Upper lobe of left lung (tissue), 6 donors: ENCODE data around the gene PPP2R2C. TPM values are rescaled to one million over a fixed set of nuclear protein-coding genes. Genes with fewer than 3 reads are reported as not detected.

ENCODE experiments used
- ATAC-seq, 2 donors: fragments of 200-7000 bp; cut with Tn5 transposase; one replicate each; pipeline ENCODE4 v1.9.1; 2022; ENCODE audit warnings: mild to moderate bottlenecking in 2 of 2, moderate library complexity in 2 of 2; ENCODE audit not compliant: low FRiP score in 2 of 2
- DNase-seq, 2 donors: peaks; one replicate each; pipeline ENCODE4 v3.0.0-alpha.2; 2019 to 2020
- H3K27ac ChIP-seq, 4 donors: fragments of 200-600 bp; sonication (generic); one replicate each; pipeline ENCODE4 v1.5.1; 2016 to 2019
- H3K27me3 ChIP-seq, 4 donors: fragments of 200-600 bp; sonication (generic); one replicate each; pipeline ENCODE4 v1.5.1; 2017 to 2019
- H3K36me3 ChIP-seq, 4 donors: fragments of 200-600 bp; sonication (generic); one replicate each; pipeline ENCODE4 v1.5.1; 2016 to 2019
- H3K4me1 ChIP-seq, 4 donors: fragments of 200-600 bp; sonication (generic); one replicate each; pipeline ENCODE4 v1.5.1; 2018 to 2019
- H3K4me3 ChIP-seq, 4 donors: fragments of 200-600 bp; sonication (generic); one replicate each; pipeline ENCODE4 v1.5.1; 2017 to 2019; ENCODE audit warnings: mild to moderate bottlenecking in 2 of 4, moderate library complexity in 1 of 4
- H3K9me3 ChIP-seq, 4 donors: fragments of 200-600 bp; sonication (generic); one replicate each; pipeline ENCODE4 v1.5.1; 2018 to 2019
- EP300 ChIP-seq, 4 donors: sonication (generic); formaldehyde crosslinking; IDR thresholded peaks; one replicate each; pipeline ENCODE4 v1.5.1; 2017; ENCODE audit warnings: antibody characterized with exemption in 4 of 4, control low read depth in 2 of 4
- POLR2A ChIP-seq, 4 donors: fragments of 450-650 bp; IDR thresholded peaks; one replicate each; pipeline ENCODE4 v1.5.1; 2016 to 2017; ENCODE audit warnings: antibody characterized with exemption in 4 of 4, mild to moderate bottlenecking in 2 of 4
- POLR2AphosphoS5 ChIP-seq, 2 donors: sonication (generic); formaldehyde crosslinking; IDR thresholded peaks; one replicate each; pipeline ENCODE4 v1.5.1; 2017; ENCODE audit warnings: antibody characterized with exemption in 2 of 2
- WGBS, 2 donors: methylation state at CpG; one replicate each; pipeline ENCODE4 v1.1.5; 2017 to 2018; 5-methylcytosine and 5-hydroxymethylcytosine counted together
- total RNA-seq, 6 donors: library from RNA; depleted of rRNA in 4 of 6; stranded (reverse); fragments of >200 nt in 4 of 6; gene quantifications; one replicate each; pipeline versions ENCODE4 v1.1.0 to v1.2.1, GENCODE V29; 2016 to 2021
- TF ChIP-seq, protein P1 (sequence below), 6 experiments: fragments of 450-650 bp in 4 of 6; fragments of 200-600 bp in 2 of 6; sonication (generic) in 2 of 6; IDR thresholded peaks; one replicate each; pipeline ENCODE4 v1.5.1; 2016 to 2019; ENCODE audit warnings: antibody characterized with exemption in 6 of 6
- donor health status: DM: no; HTN: no; CAD: no; lungs with moderate emphysema.
- donor health status: DM: no; HTN: yes; CAD: no; lungs with severe emphysema.

Gene PPP2R2C
- total RNA-seq, 6 donors from 2014 or later: 0.09 to 0.17 TPM; not detected in 4

DNA sequence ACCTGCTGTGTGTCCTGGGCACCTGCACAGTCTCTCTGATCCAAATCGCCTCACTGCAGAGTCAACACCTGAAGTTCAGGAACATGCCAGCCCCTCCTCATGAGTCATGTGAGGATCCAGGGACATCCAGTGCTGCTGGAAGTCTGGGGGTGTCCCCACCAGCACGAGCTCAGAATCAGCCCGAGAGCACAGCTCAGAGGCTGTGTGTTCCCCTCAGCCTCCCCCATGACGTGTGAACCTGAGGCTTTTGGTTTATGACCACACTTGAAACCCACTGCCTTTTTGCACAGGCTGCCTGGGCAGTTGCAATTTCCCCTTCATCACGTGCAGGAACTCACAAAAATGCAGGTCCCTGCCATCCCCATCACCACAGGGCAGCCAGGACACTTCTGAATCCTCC lies 47.1 kb downstream of the PPP2R2C start:
- WGBS, 2 donors: 0 to 42% methylated on average over 1 to 5 of the region's 5 CpGs
- no peak overlapping the region for H3K27ac ChIP-seq
- DNase-seq: no peak
- ATAC-seq: no peak
- TF ChIP-seq POLR2AphosphoS5 (IDR thresholded peaks at IDR 0.05): no peak
- TF ChIP-seq, protein P1, sequence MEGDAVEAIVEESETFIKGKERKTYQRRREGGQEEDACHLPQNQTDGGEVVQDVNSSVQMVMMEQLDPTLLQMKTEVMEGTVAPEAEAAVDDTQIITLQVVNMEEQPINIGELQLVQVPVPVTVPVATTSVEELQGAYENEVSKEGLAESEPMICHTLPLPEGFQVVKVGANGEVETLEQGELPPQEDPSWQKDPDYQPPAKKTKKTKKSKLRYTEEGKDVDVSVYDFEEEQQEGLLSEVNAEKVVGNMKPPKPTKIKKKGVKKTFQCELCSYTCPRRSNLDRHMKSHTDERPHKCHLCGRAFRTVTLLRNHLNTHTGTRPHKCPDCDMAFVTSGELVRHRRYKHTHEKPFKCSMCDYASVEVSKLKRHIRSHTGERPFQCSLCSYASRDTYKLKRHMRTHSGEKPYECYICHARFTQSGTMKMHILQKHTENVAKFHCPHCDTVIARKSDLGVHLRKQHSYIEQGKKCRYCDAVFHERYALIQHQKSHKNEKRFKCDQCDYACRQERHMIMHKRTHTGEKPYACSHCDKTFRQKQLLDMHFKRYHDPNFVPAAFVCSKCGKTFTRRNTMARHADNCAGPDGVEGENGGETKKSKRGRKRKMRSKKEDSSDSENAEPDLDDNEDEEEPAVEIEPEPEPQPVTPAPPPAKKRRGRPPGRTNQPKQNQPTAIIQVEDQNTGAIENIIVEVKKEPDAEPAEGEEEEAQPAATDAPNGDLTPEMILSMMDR (IDR thresholded peaks at IDR 0.05): no peak
- no peak for TF ChIP-seq POLR2A (IDR thresholded peaks at IDR 0.05)
- no peak for TF ChIP-seq EP300 (IDR thresholded peaks at IDR 0.05)
- no peaks in the 10 kb centered on the region for H3K27me3 ChIP-seq
- H3K36me3 ChIP-seq: no peaks in the 10 kb centered on the region
- no peaks in the 10 kb centered on the region for H3K9me3 ChIP-seq
- H3K4me1 ChIP-seq: no peaks in the 10 kb centered on the region
- no peak overlapping the region for H3K4me3 ChIP-seq

DNA sequence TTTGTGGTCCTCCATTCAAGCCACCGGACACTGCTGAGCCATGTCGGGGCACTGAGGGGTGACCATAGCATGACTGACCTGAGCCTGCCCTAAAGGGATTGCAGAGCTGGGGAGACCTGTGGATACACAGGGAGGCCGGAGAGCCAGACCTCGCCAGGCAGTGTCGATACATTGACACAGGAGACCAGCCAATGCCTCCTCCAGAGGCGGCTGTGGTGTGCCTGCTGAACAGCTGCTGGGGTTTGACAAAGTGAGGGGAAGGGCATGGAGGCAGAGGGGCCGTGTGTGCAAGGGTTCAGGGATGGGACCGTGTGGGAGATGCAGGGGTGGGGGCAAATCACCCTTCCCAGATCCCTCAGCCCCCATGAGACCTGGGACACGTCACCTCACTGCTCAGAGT lies 48.0 kb downstream of the PPP2R2C start:
- no peak for DNase-seq
- ATAC-seq: no peak
- Histone ChIP-seq H3K4me3 (no peak overlapping the region), H3K4me1 (no peaks in the 10 kb centered on the region), H3K27me3 (no peaks in the 10 kb centered on the region), H3K36me3 (no peaks in the 10 kb centered on the region), H3K9me3 (no peaks in the 10 kb centered on the region), H3K27ac (no peak overlapping the region)
- WGBS, 2 donors: 59 to 76% methylated on average over 7 to 9 of the region's 9 CpGs
- TF ChIP-seq POLR2AphosphoS5 (IDR thresholded peaks at IDR 0.05) (no peak), EP300 (IDR thresholded peaks at IDR 0.05) (no peak), POLR2A (IDR thresholded peaks at IDR 0.05) (no peak)
- TF ChIP-seq, protein P1 (IDR thresholded peaks at IDR 0.05): no peak

DNA sequence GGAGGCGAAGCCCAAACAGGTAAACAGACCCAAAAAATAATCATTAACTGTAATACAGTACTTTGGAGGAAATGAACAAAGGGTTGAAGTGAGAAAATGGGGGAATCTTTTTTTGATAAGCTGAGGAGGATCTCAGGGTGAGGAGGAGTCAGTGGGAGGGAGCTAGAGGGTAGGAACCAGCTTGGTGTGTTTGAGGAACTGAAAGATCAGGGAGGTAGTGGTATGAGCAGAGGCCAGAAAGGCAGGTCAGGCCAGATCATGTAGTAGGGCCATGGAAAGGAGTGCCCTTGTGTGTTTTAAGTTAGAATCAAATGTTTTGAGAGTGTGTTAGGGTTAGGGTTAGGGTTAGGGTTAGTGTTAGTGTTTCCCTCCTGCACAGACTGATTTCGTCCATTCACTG lies 48.8 kb downstream of the PPP2R2C start:
- no peaks in the 10 kb centered on the region for H3K4me1 ChIP-seq
- H3K9me3 ChIP-seq: no peaks in the 10 kb centered on the region
- H3K27ac ChIP-seq: no peak overlapping the region
- H3K4me3 ChIP-seq: no peak overlapping the region
- ATAC-seq: no peak
- no peaks in the 10 kb centered on the region for H3K36me3 ChIP-seq
- TF ChIP-seq POLR2A (IDR thresholded peaks at IDR 0.05): no peak
- no peak for DNase-seq
- H3K27me3 ChIP-seq: no peaks in the 10 kb centered on the region
- WGBS, 2 donors: 32 to 53% methylated on average over 2 of the region's 2 CpGs

DNA sequence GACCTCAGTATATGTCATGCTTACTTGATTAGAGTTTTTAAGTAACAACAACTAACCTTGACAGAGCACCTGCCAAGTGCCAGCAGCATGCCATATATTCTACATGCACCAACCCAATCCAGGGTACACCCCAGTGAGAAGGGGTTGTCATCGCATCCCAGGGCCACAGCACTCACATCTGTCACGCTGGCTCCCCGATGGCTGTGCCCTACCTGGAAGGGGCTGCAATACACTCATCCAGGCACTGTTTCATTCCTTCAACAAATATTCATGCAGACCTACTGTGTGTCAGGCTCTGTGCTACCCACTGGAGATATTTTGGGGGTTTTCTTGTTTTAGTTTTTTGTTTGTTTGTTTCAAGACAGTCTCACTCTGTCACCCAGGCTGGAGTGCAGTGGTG lies 49.5 kb downstream of the PPP2R2C start:
- Histone ChIP-seq H3K27ac (no peak overlapping the region), H3K27me3 (no peaks in the 10 kb centered on the region), H3K9me3 (no peaks in the 10 kb centered on the region), H3K36me3 (no peaks in the 10 kb centered on the region), H3K4me3 (no peak overlapping the region), H3K4me1 (no peaks in the 10 kb centered on the region)
- TF ChIP-seq, protein P1 (IDR thresholded peaks at IDR 0.05): no peak
- TF ChIP-seq POLR2AphosphoS5 (IDR thresholded peaks at IDR 0.05) (no peak), EP300 (IDR thresholded peaks at IDR 0.05) (no peak), POLR2A (IDR thresholded peaks at IDR 0.05) (no peak)
- no peak for DNase-seq
- 89 to 100% methylated on average over 3 of the region's 3 CpGs for WGBS, 2 donors
- no peak for ATAC-seq

DNA sequence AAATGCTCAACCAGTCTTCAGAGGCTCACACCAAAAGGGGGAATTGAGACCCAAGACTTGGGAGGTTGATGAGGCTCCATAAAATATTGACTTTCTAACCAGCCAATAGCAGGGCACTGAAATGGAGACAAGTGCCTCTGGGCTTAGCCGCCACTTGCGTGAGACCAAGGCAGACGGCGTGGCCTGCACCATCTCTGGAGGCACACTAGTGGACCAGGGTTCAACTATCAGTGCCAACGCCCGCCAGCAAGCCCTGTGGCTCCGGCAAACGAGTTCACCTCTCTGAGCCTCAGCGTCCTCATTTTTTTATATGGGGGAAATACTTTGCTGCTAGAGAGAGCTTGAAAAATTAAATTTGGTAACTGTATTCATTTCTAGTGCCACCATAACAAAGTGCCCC lies 50.3 kb downstream of the PPP2R2C start:
- WGBS, 2 donors: 86 to 94% methylated on average over 9 of the region's 9 CpGs
- no peaks in the 10 kb centered on the region for H3K36me3 ChIP-seq
- TF ChIP-seq, protein P1 (IDR thresholded peaks at IDR 0.05): no peak
- TF ChIP-seq EP300 (IDR thresholded peaks at IDR 0.05): no peak
- no peaks in the 10 kb centered on the region for H3K4me1 ChIP-seq
- H3K4me3 ChIP-seq: no peak overlapping the region
- H3K27me3 ChIP-seq: no peaks in the 10 kb centered on the region
- ATAC-seq: no peak
- no peaks in the 10 kb centered on the region for H3K9me3 ChIP-seq
- no peak for DNase-seq
- no peak overlapping the region for H3K27ac ChIP-seq
